ENCODE data around the gene TBC1D10B. TPM values are rescaled to one million over a fixed set of nuclear protein-coding genes. Genes with fewer than 3 reads are reported as not detected.

The TBC1D10B gene
- total and polyA plus RNA-seq, 9 of the 15 experiments (the other 6 are each of a cell fraction or from before 2014, with no cell fraction given): 2.2 to 55.4 (median 17.5) TPM

DNA sequence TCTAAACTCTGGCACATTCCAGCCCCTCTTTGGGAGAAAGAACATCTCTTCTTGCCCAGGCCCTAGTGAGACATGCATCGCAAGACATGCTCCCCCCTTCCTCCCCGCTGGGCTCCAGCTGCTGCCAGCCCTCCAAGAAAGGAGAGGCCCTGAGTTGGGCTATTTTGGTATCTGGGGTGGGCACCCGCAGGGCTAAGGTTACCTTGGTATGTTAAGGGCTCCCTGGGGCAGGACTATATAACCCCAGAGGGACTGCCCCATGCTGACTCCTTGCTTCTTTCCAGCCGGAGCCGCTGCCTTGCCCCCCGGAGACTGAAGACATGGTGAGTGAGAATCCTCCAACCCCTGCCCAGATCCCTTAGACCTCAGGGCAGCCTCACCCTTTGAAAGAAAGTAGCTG lies 4.2 kb upstream of the TBC1D10B start, which contains the start of gene MYL11 (continued):
- TF ChIP-seq, protein P1, sequence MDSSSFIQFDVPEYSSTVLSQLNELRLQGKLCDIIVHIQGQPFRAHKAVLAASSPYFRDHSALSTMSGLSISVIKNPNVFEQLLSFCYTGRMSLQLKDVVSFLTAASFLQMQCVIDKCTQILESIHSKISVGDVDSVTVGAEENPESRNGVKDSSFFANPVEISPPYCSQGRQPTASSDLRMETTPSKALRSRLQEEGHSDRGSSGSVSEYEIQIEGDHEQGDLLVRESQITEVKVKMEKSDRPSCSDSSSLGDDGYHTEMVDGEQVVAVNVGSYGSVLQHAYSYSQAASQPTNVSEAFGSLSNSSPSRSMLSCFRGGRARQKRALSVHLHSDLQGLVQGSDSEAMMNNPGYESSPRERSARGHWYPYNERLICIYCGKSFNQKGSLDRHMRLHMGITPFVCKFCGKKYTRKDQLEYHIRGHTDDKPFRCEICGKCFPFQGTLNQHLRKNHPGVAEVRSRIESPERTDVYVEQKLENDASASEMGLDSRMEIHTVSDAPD (CRISPR knock-in tag; IDR thresholded peaks at IDR 0.05): no peak
- TF ChIP-seq ZKSCAN1 (IDR thresholded peaks at IDR 0.05; ENCODE audit: low read depth, low read length) (no peak), ZEB2 (IDR thresholded peaks at IDR 0.05) (no peak)

DNA sequence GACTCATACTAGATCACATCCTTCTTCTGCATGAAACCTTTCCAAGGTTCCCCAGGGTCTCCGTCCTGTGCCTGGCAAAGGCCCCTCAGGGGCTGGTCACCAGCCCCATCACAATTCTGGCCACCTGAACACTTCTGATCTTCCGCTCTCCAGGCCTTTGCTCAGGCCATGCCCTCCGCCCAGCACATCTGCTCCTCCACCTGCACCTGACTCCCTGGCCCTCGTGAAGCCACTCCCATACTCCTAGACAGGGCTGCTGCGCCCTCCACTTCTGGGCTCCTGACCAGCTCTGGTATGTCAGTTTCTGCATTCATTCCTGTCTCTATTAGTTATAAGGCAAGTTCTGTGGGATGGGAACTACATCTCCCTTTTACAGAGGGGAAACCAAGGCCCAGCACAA lies 2.4 kb upstream of the TBC1D10B start:
- WGBS (ENCODE audit: insufficient coverage, low coverage, missing lambda C conversion rate): 89% methylated on average over 4 of the region's 5 CpGs
- CTCF ChIA-PET (ENCODE audit: low intra/inter-chr PET ratio): no interaction called here

More for the DNA sequence above, 2.4 kb upstream of the TBC1D10B start:
- ATAC-seq (no peak), FAIRE-seq (no peak), DNase-seq (ENCODE audit: extremely low read depth in 1 of 4, low spot score in 3 of 4) (no peak)
- peak overlapping the region; percentile 27; the same call in 1 of the 2 replicates for H2AFZ ChIP-seq (ENCODE audit: low read depth, low read length)
- POLR2A ChIA-PET: interaction anchor here (0.6 to 0.9 kb wide), 2 partner anchors 8 to 35 kb away, joined by 3 read pairs; partner anchors contain the start of gene ZNF771
- TF ChIP-seq TRIM28 (IDR thresholded peaks at IDR 0.05) (no peak), NFIC (IDR thresholded peaks at IDR 0.05) (0 out of 2 replicates have a peak, but pooled peaks have one; percentile 3)
- TF ChIP-seq, protein P2, sequence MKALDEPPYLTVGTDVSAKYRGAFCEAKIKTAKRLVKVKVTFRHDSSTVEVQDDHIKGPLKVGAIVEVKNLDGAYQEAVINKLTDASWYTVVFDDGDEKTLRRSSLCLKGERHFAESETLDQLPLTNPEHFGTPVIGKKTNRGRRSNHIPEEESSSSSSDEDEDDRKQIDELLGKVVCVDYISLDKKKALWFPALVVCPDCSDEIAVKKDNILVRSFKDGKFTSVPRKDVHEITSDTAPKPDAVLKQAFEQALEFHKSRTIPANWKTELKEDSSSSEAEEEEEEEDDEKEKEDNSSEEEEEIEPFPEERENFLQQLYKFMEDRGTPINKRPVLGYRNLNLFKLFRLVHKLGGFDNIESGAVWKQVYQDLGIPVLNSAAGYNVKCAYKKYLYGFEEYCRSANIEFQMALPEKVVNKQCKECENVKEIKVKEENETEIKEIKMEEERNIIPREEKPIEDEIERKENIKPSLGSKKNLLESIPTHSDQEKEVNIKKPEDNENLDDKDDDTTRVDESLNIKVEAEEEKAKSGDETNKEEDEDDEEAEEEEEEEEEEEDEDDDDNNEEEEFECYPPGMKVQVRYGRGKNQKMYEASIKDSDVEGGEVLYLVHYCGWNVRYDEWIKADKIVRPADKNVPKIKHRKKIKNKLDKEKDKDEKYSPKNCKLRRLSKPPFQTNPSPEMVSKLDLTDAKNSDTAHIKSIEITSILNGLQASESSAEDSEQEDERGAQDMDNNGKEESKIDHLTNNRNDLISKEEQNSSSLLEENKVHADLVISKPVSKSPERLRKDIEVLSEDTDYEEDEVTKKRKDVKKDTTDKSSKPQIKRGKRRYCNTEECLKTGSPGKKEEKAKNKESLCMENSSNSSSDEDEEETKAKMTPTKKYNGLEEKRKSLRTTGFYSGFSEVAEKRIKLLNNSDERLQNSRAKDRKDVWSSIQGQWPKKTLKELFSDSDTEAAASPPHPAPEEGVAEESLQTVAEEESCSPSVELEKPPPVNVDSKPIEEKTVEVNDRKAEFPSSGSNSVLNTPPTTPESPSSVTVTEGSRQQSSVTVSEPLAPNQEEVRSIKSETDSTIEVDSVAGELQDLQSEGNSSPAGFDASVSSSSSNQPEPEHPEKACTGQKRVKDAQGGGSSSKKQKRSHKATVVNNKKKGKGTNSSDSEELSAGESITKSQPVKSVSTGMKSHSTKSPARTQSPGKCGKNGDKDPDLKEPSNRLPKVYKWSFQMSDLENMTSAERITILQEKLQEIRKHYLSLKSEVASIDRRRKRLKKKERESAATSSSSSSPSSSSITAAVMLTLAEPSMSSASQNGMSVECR (CRISPR knock-in tag; IDR thresholded peaks at IDR 0.05): 0 out of 2 replicates have a peak, but pooled peaks have one; percentile 22
- H3K4me2 ChIP-seq (ENCODE audit: insufficient read depth, low read length): no peak overlapping the region
- H3K4me1 ChIP-seq (replicated peaks in 1 of 2; ENCODE audit: control insufficient read depth in 2 of 2, insufficient read depth in 2 of 2, low read length in 2 of 2): peaks cover 33 to 57% of the 10 kb centered on the region in 2 experiments
- H4K20me1 ChIP-seq (replicated peaks; ENCODE audit: control insufficient read depth, insufficient read depth, low read length): peaks cover 18% of the 10 kb centered on the region
- in situ Hi-C loops (cut with MboI): loop anchor here (25.0 kb wide), 1 partner anchor 910 kb away; the partner anchor contains the start of genes BOLA2, SLX1B and SULT1A4
- H3K27me3 ChIP-seq (ENCODE audit: control insufficient read depth in 2 of 2, insufficient read depth in 2 of 2, low read length in 2 of 2): no peaks in the 10 kb centered on the region
- H3K4me3 ChIP-seq: no peak overlapping the region
- 0 out of 3 replicates have a peak, but pooled peaks cover under 1% of the 10 kb centered on the region for H3K36me3 ChIP-seq (ENCODE audit: control insufficient read depth, insufficient read depth, low read length)
- H3K9ac ChIP-seq (ENCODE audit: insufficient read depth in 1 of 2, low read depth in 2 of 2, low read length in 2 of 2): peak overlapping the region; percentile 74 to 84; a peak in 3 of 4 replicates
- H3K27ac ChIP-seq (ENCODE audit: extremely low read depth, low read depth, low read length): no peak overlapping the region
- peaks cover 23% of the 10 kb centered on the region for H3K79me2 ChIP-seq (ENCODE audit: control insufficient read depth, insufficient read depth, low read length)
- H3K9me1 ChIP-seq (ENCODE audit: control insufficient read depth, insufficient read depth, low read length): no peaks in the 10 kb centered on the region
- intact Hi-C loops (cut with micrococcal nuclease): loop anchor here (5.0 to 10.0 kb wide), 2 partner anchors 35 to 308 kb away; partner anchors contain the start of genes ALDOA and ZNF771
- no peaks in the 10 kb centered on the region for H3K9me3 ChIP-seq (replicated peaks; ENCODE audit: control insufficient read depth, insufficient read depth, low read depth, low read length)
- BruUV-seq (replicated peaks): no TSS peak

Data from K562 (cell line).